HG03432 (cell line): ENCODE measurements around the gene PDHX.
A peak's percentile ranks its signal among the peaks of the same experiment; 100 is the strongest.
"Not testable (repeated sequence)": the region's sequence is repeated elsewhere in the genome, so short reads cannot be mapped to it uniquely, and the experiment has no call there.

Source experiments
- ATAC-seq: cut with Tn5 transposase; IDR thresholded peaks from one replicate; pipeline ENCODE4 v1.9.1; 2021; ENCODE audit warnings: mild to moderate bottlenecking, moderate library complexity; ENCODE audit not compliant: unreplicated experiment

The PDHX gene

GRCh38 chr11:34916015-34916842, at the start of gene PDHX, which contains the start of gene APIP:
Gene PDHX, plus strand, starts transcription at chr11:34916618. Its CDS starts 38 bp downstream, at chr11:34916656.
Gene APIP, minus strand, starts transcription at chr11:34916379. Its CDS starts 95 bp downstream, at chr11:34916284.
- ATAC-seq, result peak; percentile 93

DNA sequence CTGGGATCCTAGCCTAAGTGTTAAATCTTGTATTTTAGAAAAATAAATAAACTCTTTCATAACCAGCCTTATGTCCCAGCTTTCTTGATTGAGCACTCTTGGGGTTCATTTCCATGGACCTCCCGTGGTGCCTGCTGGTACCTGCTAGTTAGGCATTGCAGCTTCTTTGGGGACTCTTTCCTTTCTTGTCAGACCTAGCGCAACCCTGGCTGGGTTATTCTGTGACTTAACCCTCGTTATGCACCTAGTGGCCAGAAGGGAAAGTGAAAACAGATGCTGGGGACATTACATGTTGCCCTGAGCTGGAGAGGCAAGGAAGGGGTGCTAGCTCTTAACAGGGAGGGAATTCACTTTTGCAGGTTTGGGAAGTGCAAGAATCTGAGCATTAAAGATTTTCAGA, 47.0 kb upstream of the PDHX start:
- ATAC-seq, result peak; percentile 40

DNA sequence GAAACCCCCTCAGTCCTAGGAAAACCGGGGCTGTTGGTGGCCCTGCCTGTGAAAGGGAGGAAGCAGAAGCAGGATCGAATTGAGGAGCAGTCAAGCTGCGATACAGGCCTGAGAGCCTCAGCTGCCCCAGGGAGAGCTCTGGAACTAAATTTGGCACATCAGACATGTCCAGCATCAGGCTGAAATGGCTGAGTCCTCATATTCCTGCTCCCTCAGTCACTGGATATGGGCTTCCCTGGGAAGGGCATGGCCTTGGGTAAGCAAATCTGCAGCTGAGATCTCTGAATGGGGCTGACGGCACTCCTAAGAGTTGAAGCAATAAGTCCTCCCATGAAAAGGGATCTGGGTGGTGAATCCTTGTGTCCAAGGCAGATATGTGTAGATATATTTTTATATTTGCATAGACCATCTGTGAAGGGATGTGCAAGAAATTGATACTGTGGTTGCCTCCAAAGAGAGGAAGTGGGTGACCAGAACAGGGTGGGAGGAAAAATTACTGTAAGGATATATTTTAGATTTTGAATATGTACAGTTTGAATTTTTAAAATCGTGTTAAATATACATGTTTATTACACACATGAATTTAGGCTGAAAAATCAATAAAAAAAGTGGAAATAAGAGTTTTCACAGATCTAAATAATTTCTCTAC, 45.7 kb upstream of the PDHX start:
- no peak for ATAC-seq

GRCh38 chr11:34874202-34874601, 42.2 kb upstream of the PDHX start:
- no peak for ATAC-seq

DNA sequence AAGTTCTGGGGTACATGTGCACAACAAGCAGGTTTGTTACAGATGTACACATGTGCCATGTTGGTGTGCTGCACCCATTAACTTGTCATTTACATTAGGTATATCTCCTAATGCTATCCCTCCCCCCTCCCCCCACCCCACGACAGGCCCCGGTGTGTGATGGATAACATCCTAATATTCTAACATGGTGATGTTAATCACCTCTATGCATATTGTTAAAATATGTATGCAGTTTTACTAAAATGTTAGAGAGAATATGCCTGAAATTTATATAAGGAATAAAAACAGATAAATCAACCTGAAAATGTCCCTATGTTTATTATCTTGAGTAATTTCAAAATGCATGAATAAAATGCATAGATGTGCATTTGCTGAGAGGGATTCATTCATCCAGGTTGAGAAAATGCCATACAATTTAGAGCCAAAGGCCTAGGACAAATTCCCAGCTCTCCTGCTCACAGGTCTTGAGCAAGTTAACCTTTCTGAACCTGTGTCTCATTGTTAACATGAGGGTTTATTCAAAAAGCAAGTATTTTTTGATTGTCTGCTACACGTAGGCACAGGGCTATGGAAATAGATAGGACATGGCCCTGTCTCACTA, 38.9 kb upstream of the PDHX start:
- ATAC-seq, result no peak

- no peak for ATAC-seq
These were observed 34.5 kb upstream of the PDHX start for GRCh38 chr11:34881900-34882299.

DNA sequence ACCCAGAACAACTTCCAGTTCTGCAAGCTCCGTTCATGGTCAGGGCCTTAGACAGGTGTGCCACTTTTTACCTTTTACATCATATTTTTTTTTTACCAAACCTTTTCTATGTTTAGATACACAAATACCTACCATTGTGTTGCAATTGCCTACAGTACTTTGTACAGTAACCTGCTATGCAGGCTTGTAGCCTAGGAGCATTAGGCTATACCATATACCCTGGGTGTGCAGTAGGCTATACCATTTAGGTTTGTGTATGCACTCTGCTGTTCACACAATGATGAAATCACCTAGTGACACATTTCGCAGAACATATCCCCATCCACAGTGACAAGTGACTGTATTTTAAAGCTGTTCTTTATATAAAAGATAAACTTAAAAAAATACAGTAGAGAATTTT, 29.8 kb upstream of the PDHX start:
- ATAC-seq, result no peak

DNA sequence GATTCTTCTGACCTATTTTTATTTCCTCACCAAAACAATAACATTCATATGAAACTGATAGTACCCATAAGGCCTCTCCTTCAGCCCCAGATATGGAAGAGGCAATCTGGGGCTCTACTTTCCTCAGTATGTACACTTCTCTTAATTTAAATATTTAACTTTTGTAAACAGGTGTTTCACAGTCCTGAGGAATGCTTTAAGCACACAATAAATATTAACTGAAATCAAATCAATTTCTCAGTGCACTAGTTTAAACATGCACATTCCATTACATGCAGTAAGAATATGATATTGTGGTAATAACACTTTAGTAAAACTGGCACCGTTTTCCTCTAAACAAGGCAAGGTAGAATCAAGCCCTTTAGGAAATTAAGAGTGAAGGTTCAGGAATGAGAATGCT, 29.2 kb upstream of the PDHX start:
- no peak for ATAC-seq

GRCh38 chr11:34890089-34890488, 26.3 kb upstream of the PDHX start:
- no peak for ATAC-seq

GRCh38 chr11:34890812-34891211, 25.6 kb upstream of the PDHX start:
- ATAC-seq, result no peak

DNA sequence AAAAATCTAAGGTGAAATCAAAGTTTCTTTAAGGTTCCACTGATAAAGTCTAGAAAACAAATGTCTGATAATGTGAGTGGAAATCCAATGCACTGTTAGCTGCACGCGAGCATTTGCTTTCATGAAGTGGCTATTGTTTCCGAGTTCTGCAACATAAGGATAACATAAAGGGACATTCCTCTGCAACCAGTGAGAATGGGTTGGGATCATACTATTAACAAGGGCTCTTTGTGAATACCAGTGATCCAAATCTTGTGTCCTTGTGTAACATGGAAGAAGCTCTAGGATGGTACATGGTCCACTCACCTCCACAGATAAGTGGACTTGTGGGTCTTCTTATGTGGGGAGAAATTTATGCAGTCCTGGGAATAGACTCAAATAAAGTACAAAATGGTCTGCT, 24.8 kb upstream of the PDHX start:
- ATAC-seq, result no peak

- no peak for ATAC-seq
These were observed 23.0 kb upstream of the PDHX start for GRCh38 chr11:34893416-34893815.

DNA sequence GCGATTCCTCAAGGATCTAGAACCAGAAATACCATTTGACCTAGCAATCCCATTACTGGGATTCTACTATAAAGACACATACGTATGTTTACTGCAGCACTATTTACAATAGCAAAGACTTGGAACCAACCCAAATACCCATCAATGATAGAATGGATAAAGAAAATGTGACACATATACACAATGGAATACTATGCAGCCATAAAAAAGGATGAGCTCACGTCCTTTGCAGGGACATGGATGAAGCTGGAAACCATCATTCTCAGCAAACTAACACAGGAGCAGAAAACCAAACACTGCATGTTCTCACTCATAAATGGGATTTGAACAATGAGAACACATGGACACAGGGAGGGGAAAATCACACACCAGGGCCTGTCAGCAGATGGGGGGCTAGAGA, 20.2 kb upstream of the PDHX start:
- ATAC-seq, result not testable (repeated sequence)

- no peak for ATAC-seq
These were observed 19.1 kb upstream of the PDHX start for GRCh38 chr11:34897171-34897870.

- no peak for ATAC-seq
These were observed 17.9 kb upstream of the PDHX start for GRCh38 chr11:34898474-34898873.

GRCh38 chr11:34899633-34900016, 16.8 kb upstream of the PDHX start:
- no peak for ATAC-seq

DNA sequence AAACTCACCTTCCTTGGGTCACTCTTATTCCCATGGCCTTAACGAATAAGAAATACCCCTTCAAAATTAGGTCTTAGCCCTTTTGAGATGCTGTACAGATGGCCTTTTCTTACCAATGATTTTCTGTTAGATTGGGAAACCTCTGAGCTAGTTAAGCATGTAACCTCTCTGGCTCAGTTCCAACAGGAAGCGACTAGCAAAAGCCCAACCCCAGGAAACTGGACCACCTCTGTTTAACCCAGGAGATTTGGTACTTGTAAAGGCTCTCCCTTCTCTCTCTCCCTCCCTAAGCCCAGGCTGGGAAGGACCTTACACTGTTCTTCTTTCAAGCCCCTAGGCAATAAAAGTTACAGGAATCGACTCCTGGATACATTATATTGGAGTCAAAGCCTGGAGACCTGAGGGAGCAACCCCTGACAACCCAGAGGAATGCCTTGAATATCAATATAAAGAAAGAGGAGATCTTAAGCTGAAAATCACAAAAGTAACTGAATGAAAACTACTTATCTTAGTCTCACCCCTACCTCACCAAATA, 11.9 kb upstream of the PDHX start:
- ATAC-seq, result no peak

DNA sequence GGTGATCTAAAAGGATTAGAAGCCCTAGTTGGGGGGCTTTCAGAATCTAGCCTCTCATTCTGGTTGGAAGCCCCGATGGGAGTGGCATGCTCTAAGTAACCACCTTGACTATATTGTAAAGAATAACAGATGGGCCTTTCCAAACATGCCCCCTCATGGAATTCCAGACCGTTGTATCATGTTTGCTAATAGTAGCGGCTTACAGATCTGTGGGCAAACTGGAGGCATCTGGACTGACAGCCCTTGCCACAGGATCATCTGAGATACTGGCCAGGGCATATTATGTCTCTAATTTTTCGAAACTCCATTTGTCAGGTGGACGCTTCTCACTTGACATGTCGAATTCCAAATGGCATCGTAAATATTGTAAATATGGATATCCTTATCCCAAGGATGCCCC, 10.8 kb upstream of the PDHX start:
- no peak for ATAC-seq

GRCh38 chr11:34907934-34908593, 8.4 kb upstream of the PDHX start:
- ATAC-seq, result peak; percentile 76

GRCh38 chr11:34909415-34909814, 7.0 kb upstream of the PDHX start:
- no peak for ATAC-seq

DNA sequence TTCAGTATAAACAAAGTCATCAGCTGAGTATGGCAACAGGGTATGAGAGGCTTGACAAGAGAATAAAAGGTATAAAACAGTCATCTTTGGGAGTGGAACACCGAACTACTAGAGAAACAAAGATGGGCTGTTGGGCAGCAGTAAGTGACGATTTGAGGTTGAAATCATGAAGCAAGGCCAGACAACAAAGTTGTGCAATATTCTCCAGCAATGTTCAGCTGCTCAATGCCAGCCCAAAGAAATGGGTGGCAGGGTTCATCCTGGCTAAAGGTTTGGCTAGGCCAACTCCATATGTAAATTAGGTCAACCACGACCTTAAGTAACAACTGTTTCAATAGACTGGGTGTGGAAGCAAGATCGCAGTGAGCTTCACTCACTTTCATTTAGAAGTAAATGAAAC, 6.5 kb upstream of the PDHX start:
- ATAC-seq, result no peak
